Measurements from ENCODE around the gene GALNT10.

Gene GALNT10

GRCh38 chr5:154385236-154385512 is 194.6 kb downstream of the GALNT10 start:
- peak; percentile 14 to 30 (median 28) for DNase-seq

DNA sequence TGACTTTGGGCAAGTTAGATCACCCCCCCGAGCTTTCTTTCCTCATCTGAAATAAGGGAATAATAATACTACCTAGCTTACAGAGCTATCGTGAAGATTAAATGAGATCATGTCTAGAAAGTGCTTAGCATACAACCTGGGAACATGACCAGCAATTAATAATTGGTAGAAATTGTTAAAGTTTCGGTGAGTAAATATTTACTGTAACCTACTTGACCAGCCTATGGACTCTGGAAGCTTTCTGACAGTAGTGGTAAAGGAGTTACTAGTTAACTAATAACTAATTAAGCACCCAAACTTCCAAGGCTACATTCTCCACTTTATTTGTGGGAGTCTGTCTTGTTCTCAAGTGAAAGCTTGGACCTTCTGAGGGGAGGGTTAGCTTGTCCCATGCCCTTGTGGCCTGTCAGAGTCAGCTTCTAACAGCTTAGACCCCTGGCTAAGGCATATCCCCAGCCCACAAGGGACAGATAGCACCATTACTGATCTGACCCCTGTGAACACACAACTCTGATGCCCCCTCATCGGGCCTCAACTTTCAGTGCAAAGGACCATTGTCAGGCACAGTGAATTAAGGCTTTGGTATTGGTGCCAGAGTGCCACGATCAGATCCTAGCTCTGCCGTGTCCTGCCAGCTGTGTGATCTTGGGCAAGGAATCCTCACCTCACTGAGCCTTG is 196.6 kb downstream of the GALNT10 start:
- DNase-seq, result no peak

- no peak for DNase-seq
Observed at GRCh38 chr5:154388842-154389241, 198.3 kb downstream of the GALNT10 start.

DNA sequence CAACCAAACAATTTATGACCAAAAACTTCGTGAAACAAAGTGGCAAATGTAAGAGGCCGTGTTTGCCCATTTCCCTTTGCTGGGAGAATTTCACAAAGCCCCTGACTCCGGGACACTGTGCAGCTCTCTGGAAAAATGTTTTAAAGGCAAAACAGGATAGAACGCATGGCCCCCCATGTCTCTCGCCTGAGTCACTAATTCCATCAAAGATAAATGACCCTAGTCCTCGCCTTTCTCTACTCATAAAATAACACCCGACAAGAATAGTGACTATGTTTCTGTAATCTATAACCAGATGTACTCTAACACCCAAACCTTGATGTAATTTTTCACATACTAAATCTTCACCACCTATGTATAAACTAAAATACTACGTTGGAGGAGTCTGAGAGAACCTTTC is 199.6 kb downstream of the GALNT10 start:
- DNase-seq, result no peak

DNA sequence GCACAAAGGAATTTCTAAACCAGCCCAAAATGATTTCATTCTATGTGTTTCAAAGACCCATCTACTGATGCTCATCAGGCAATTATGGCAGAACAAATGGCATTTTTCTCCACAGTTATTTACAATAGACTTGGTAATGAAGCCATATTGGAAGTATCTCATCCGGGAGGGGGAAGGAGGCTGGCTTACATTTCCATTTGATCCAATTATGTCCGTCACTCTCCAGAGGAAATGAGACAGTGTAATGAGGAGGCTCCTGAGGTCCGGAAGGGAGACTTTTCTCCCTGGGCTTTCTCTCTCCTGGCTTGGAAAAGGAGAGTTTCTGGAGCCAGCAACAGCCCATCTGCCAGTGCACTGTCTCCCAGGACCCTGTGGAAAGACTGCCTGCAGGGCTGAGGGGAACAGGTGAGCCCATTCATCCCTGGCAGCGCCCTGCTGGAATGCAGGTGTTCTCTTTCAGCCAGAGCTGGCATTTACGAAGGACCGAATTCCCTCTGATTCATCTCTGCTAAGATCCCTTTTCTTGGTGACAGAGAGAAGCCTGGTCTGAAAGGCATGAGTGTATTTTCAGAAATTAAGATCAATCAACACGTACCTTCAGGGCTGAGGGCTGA is 200.3 kb downstream of the GALNT10 start:
- DNase-seq, result no peak

DNA sequence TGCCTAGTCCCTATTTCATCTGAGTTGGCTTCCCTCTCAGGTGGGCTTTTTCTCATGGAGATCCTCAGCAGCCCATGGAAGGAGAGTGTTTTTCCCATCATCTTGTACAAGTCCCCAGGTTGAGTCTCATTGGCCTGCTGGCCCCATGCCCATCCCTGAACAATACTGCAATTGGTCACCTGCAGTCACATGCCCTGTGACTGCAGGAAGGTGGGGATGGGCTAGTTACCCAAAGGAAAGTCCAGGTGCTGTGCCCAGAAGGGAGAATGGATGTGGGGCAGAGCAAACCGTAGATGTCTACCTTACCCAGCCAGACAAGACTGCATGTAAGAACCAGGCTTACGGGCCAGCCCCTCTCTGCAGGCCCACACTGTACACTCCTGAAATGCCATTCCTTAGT is 201.3 kb downstream of the GALNT10 start:
- no peak for DNase-seq

GRCh38 chr5:154393850-154394249 is 203.3 kb downstream of the GALNT10 start:
- no peak for DNase-seq

DNA sequence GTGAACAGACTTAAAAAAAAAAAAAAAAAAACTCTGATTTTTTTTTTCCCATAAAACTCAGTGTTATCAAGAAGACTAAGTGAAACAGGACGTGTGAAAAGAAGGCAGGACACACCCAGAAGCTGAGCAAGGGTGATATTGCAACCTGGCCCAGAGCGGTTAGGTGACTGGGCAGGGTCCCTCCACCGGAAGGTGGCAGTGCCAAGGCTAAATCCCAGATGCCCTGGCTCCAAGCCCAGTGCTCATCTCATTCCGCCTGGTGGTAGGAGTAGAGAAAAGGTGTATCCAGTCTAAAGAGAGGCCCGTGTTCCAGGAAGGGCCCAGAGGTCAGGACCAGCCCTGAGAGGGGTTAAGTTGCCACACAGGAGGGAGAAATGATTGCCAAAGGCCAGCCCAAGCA is 203.8 kb downstream of the GALNT10 start:
- DNase-seq, result no peak

- no peak for DNase-seq
Observed at GRCh38 chr5:154395407-154396106, 205.0 kb downstream of the GALNT10 start.

GRCh38 chr5:154396128-154396527 is 205.6 kb downstream of the GALNT10 start:
- no peak for DNase-seq

- peak in 1 of 4 experiments; percentile 10 for DNase-seq
Observed at GRCh38 chr5:154397652-154398406, 207.3 kb downstream of the GALNT10 start.

- DNase-seq, result no peak
Observed at GRCh38 chr5:154400678-154401077, 210.1 kb downstream of the GALNT10 start.

- no peak for DNase-seq
Observed at GRCh38 chr5:154401355-154401754, 210.8 kb downstream of the GALNT10 start.

- no peak for DNase-seq
Observed at GRCh38 chr5:154401931-154402330, 211.4 kb downstream of the GALNT10 start.

GRCh38 chr5:154402611-154403010 is 212.1 kb downstream of the GALNT10 start:
- no peak for DNase-seq

DNA sequence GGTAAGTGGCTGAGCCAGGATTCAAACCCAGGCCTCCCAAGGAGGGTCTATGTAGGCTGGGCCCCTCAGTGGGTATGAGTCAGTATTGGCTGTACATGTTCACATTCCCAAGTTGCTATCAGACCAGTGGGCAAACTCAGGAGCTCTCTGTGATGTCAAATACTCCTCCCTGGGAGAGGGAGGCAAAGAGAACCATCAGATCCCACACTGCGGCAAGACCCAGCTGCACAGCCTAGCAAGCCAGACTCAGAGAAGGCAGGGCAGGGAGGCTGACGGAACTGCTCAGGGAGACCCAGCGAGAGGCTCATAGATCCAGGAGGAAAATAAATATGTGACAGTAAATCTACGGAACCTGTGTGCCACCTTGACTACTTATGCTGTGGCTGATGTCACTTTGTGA is 212.7 kb downstream of the GALNT10 start:
- DNase-seq, result no peak

DNA sequence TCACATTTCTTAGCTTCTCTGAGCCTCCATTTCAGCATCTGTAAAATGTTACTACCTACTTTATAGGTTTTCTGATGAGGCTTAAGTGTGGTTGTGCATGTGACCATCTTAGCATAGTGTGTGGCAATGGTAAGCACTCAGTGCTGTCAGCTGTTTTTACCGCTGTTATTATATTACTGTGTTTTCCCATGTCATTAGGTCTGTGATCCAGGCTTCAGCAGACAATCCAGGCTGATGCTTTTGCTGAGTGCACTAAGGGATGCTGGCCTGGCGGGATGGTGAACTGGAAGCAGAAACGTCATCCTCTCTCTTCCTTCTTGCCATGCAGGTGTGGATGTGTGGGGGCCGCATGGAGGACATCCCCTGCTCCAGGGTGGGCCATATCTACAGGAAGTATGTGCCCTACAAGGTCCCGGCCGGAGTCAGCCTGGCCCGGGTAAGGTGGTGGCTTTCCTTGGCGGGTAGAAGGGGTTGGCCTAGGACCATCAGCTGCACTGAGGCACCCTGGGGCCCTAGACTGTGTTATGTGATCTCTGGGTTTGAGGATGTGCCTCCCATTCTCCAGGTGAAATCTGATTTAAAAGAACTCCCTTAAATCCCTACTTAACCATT is 213.3 kb downstream of the GALNT10 start:
- no peak for DNase-seq

DNA sequence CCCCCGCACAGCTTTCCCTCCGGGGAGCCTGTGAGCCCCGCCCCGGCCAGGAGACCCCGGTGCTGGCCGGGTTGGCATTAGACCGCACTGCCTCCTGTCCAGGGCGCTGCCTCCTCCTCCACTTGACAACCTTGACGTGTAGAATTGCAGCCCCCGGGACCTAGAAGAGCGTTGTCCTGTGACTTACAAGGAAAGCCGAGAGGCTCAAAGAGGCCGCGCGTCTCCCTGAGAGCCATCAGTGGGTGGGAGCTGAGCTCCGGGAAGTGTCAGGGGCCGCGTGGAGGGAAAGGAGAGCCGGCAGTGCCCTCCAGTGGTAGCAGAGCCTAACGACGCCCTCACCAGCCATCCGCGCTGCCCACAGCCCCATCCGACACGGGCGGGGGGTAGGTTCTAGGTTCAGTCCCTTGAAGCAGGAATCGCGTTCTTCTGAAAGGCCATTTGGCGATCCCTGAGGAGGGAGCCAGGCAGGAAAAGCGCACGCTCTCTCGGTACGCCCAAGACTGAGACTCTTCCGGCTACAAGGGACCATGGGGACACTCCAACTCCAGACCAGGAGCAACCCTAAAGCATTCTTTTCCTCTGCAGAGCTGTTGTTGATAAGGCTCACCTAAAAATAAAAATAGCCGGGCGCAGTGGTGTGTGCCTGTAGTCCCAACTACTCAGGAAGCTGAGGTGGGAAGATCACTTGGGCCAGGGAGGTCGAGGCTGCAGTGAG is 214.7 kb downstream of the GALNT10 start:
- DNase-seq, result peak; percentile 82 to 90 (median 86)

GRCh38 chr5:154406231-154406630 is 215.7 kb downstream of the GALNT10 start:
- no peak for DNase-seq

GRCh38 chr5:154406826-154407225 is 216.3 kb downstream of the GALNT10 start:
- no peak for DNase-seq

GRCh38 chr5:154408811-154409210 is 218.3 kb downstream of the GALNT10 start:
- DNase-seq, result no peak

DNA sequence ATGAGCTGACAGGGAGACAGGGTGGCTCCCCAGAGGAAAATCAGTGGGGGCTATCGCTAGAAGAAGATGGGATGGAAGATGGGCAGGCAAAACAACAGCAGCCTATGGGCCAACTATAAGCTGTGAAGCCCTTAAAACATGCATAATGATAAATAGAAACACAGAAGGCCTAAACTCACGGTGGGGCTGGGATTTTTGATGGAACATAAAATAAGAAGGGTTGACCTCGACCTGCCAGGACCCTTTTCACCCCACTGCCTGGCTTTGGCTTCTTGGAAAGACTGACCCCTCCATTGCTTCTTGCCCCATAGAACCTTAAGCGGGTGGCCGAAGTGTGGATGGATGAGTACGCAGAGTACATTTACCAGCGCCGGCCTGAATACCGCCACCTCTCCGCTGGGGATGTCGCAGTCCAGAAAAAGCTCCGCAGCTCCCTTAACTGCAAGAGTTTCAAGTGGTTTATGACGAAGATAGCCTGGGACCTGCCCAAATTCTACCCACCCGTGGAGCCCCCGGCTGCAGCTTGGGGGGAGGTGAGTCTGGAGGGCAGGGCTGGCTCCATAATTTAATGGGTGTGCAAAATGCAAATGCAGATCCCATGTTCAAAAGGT is 218.8 kb downstream of the GALNT10 start:
- no peak for DNase-seq

All from suppressor macrophage (primary cell).